ENCODE measurements around the gene SH2B3. TPM values are rescaled to one million over a fixed set of nuclear protein-coding genes. Genes with fewer than 3 reads are reported as not detected.
A peak's percentile ranks its signal among the peaks of the same experiment; 100 is the strongest.

SH2B3 gene
- total and polyA plus RNA-seq, 2 of the 13 experiments (the other 11 are each of a cell fraction or from before 2014, with no cell fraction given), result 6.8 to 6.9 TPM

GRCh38 chr12:111435661-111436201 lies 30.0 kb downstream of the SH2B3 start:
- ATAC-seq, result no peak; the same call in 2 of the 3 replicates

More at GRCh38 chr12:111435661-111436201, 30.0 kb downstream of the SH2B3 start:
- WGBS (ENCODE audit: low lambda C conversion rate), result 99% methylated on average over 14 of the region's 16 CpGs
- Histone ChIP-seq H3K9ac (ENCODE audit: insufficient read depth, low read depth, low read length) (no peak overlapping the region), H3K4me1 (ENCODE audit: insufficient read depth, low read length) (peaks cover 19% of the 10 kb centered on the region), H3K27ac (ENCODE audit: extremely low read length, insufficient read depth, low read length) (no peak overlapping the region), H3K79me2 (ENCODE audit: insufficient read depth, low read length) (no peaks in the 10 kb centered on the region), H4K20me1 (ENCODE audit: insufficient read depth, low read length) (0 out of 2 replicates have a peak, but pooled peaks cover 12% of the 10 kb centered on the region), H3K9me3 (ENCODE audit: low read length) (no peaks in the 10 kb centered on the region), H3K36me3 (replicated peaks in 1 of 2; ENCODE audit: control insufficient read depth in 1 of 2, insufficient read depth in 2 of 2, low read length in 2 of 2) (peaks cover 1 to 29% of the 10 kb centered on the region in 2 experiments; a peak in 4 of 5 replicates), H3K4me2 (ENCODE audit: low read depth, low read length) (no peak overlapping the region), H2AFZ (ENCODE audit: low read length) (no peak overlapping the region), H3K27me3 (ENCODE audit: control insufficient read depth in 1 of 2, insufficient read depth in 2 of 2, low read length in 2 of 2) (no peaks in the 10 kb centered on the region; a peak in 1 of 5 replicates), H3K4me3 (replicated peaks in 1 of 3; ENCODE audit: insufficient read depth in 1 of 3, low read depth in 2 of 3, low read length in 3 of 3) (no peak overlapping the region)
- no TSS peak for BruUV-seq (replicated peaks)
- CTCF ChIA-PET (ENCODE audit: low intra/inter-chr PET ratio, low total read pairs), result no interaction called here
- in situ Hi-C loops (cut with HindIII; ENCODE audit: extremely low pct_ligation_motif_present, low pct_unique_long_range_greater_than_20kb) (no loop called here), intact Hi-C loops (cut with micrococcal nuclease; ENCODE audit: unreplicated experiment) (no loop called here)
- DNase-seq (ENCODE audit: low spot score), result no peak
- peak; percentile 19 for TF ChIP-seq AGO2 (optimal IDR thresholded peaks at IDR 0.05; ENCODE audit: low read depth, low read length)
- TF ChIP-seq RBM22 (optimal IDR thresholded peaks at IDR 0.05; ENCODE audit: low read length), result peak; percentile 47
- no peak for TF ChIP-seq ZNF503 (CRISPR knock-in tag; IDR thresholded peaks at IDR 0.05)
- no peak for TF ChIP-seq ZNF44 (CRISPR knock-in tag; IDR thresholded peaks at IDR 0.05)
- TF ChIP-seq, protein P1, sequence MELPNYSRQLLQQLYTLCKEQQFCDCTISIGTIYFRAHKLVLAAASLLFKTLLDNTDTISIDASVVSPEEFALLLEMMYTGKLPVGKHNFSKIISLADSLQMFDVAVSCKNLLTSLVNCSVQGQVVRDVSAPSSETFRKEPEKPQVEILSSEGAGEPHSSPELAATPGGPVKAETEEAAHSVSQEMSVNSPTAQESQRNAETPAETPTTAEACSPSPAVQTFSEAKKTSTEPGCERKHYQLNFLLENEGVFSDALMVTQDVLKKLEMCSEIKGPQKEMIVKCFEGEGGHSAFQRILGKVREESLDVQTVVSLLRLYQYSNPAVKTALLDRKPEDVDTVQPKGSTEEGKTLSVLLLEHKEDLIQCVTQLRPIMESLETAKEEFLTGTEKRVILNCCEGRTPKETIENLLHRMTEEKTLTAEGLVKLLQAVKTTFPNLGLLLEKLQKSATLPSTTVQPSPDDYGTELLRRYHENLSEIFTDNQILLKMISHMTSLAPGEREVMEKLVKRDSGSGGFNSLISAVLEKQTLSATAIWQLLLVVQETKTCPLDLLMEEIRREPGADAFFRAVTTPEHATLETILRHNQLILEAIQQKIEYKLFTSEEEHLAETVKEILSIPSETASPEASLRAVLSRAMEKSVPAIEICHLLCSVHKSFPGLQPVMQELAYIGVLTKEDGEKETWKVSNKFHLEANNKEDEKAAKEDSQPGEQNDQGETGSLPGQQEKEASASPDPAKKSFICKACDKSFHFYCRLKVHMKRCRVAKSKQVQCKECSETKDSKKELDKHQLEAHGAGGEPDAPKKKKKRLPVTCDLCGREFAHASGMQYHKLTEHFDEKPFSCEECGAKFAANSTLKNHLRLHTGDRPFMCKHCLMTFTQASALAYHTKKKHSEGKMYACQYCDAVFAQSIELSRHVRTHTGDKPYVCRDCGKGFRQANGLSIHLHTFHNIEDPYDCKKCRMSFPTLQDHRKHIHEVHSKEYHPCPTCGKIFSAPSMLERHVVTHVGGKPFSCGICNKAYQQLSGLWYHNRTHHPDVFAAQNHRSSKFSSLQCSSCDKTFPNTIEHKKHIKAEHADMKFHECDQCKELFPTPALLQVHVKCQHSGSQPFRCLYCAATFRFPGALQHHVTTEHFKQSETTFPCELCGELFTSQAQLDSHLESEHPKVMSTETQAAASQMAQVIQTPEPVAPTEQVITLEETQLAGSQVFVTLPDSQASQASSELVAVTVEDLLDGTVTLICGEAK (IDR thresholded peaks at IDR 0.05), result no peak
- TF ChIP-seq, protein P1 (CRISPR knock-in tag; IDR thresholded peaks at IDR 0.05), result no peak
- FAIRE-seq, result no peak
- POLR2A ChIA-PET, result interaction anchor here (1.8 kb wide), 1 partner anchor 31 kb away, joined by 4 read pairs; no protein-coding TSS in a partner anchor

All from HepG2 (cell line).